ENCODE data around the gene NTM. TPM values are rescaled to one million over a fixed set of nuclear protein-coding genes. Genes with fewer than 3 reads are reported as not detected.

NTM gene
- total and polyA plus RNA-seq, 2 of the 8 experiments (the other 6 are each of a cell fraction or from before 2014, with no cell fraction given): 13.4 to 20.0 TPM

DNA sequence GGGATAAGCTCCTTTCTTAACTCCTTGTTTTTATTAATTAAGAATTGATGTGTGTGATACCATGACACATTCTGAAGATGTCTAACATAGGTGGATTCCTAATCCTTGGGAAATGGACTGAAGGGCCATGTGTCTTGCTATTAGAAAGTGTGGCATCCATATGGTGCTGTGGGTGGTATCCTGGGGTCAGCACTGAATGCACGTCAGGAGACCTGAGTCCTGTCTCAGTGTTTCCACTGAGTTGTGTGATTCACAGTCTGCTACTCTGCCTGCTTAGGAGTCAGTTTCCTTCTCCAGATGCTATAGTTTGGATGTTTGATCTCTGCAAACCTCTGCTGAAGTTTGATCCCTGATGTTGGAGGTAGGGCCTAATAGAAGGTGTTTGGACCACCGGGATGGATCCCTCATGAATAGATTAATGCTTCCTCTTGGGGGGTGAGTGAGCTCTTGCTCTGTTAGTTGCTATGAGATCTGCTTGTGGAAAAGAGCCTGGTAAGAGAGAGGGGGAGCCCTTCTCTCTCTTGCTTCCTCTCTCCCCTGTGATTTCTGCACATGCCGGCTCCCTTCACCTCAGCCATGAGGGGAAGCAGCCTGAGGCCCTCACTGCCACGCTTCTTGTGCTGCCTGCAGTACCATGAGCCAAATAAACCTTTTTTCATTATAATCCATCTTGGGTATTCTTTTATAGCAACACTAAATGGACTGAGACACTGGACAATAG, 666.5 kb downstream of the NTM start (continued):
- TF ChIP-seq, protein P1, sequence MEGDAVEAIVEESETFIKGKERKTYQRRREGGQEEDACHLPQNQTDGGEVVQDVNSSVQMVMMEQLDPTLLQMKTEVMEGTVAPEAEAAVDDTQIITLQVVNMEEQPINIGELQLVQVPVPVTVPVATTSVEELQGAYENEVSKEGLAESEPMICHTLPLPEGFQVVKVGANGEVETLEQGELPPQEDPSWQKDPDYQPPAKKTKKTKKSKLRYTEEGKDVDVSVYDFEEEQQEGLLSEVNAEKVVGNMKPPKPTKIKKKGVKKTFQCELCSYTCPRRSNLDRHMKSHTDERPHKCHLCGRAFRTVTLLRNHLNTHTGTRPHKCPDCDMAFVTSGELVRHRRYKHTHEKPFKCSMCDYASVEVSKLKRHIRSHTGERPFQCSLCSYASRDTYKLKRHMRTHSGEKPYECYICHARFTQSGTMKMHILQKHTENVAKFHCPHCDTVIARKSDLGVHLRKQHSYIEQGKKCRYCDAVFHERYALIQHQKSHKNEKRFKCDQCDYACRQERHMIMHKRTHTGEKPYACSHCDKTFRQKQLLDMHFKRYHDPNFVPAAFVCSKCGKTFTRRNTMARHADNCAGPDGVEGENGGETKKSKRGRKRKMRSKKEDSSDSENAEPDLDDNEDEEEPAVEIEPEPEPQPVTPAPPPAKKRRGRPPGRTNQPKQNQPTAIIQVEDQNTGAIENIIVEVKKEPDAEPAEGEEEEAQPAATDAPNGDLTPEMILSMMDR (IDR thresholded peaks at IDR 0.05; ENCODE audit: control extremely low read depth in 1 of 3, insufficient read depth in 1 of 3, low read depth in 1 of 3, low read length in 3 of 3): no peak
- TF ChIP-seq TAF1 (IDR thresholded peaks at IDR 0.05; ENCODE audit: low read depth, low read length) (no peak), FOSL1 (IDR thresholded peaks at IDR 0.05; ENCODE audit: insufficient read depth, low read depth, low read length) (no peak), MAFK (IDR thresholded peaks at IDR 0.05; ENCODE audit: low read depth, low read length) (no peak), EGR1 (IDR thresholded peaks at IDR 0.05; ENCODE audit: borderline replicate concordance, low read depth, low read length) (no peak), BACH1 (IDR thresholded peaks at IDR 0.05; ENCODE audit: low read length) (no peak), SIN3A (conservative IDR thresholded peaks at IDR 0.05 in 1 of 2, IDR thresholded peaks at IDR 0.05 in 1 of 2; ENCODE audit: low read depth in 1 of 2, low read length in 2 of 2) (no peak), KDM5A (IDR thresholded peaks at IDR 0.05; ENCODE audit: low read length) (no peak)
- TF ChIP-seq, protein P2, sequence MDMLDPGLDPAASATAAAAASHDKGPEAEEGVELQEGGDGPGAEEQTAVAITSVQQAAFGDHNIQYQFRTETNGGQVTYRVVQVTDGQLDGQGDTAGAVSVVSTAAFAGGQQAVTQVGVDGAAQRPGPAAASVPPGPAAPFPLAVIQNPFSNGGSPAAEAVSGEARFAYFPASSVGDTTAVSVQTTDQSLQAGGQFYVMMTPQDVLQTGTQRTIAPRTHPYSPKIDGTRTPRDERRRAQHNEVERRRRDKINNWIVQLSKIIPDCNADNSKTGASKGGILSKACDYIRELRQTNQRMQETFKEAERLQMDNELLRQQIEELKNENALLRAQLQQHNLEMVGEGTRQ (IDR thresholded peaks at IDR 0.05; ENCODE audit: low read length): no peak
- TF ChIP-seq, protein P3, sequence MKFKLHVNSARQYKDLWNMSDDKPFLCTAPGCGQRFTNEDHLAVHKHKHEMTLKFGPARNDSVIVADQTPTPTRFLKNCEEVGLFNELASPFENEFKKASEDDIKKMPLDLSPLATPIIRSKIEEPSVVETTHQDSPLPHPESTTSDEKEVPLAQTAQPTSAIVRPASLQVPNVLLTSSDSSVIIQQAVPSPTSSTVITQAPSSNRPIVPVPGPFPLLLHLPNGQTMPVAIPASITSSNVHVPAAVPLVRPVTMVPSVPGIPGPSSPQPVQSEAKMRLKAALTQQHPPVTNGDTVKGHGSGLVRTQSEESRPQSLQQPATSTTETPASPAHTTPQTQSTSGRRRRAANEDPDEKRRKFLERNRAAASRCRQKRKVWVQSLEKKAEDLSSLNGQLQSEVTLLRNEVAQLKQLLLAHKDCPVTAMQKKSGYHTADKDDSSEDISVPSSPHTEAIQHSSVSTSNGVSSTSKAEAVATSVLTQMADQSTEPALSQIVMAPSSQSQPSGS (IDR thresholded peaks at IDR 0.05; ENCODE audit: low read length): no peak
